Heart left ventricle (tissue), 13 donors: ENCODE results near the gene CCDC117.

Experiments
- POLR2A ChIP-seq, 2 donors: fragments of 450-650 bp; IDR thresholded peaks; one replicate each; pipeline ENCODE4 v1.6.1; 2017; ENCODE audit warnings: antibody characterized with exemption in 2 of 2, mild to moderate bottlenecking in 2 of 2, moderate library complexity in 2 of 2
- TF ChIP-seq, protein P1 (sequence below), 12 donors: fragments of 200-600 bp; sonication (generic) in 4 of 12; IDR thresholded peaks; one replicate each; pipeline versions ENCODE4 v1.5.0 to v1.8.0; 2018 to 2022; ENCODE audit warnings: antibody characterized with exemption in 12 of 12, mild to moderate bottlenecking in 5 of 12
- donor health status: ischemic (EF 13 %, LVEDD 7.1; RV severe dilation, severe dysfunction).
- donor health status: DM: no; HTN: yes; CAD: no.
- donor health status: DM: no; HTN: no; CAD: no.
- donor health status: ischemic (EF 25% LVEDD 6.9; RV normal size, moderate dysfunction).
- donor health status: ischemic (EF 25% LVEDD 5.7; RV mildly dilated, moderate dysfunction).
- donor health status: ischemic (EF 35%, LVEDD 5.7; RV mildly dilated, moderate dysfunction).
- donor health status: nonischemic (EF 11% LVEDD 7.7; RV severe dilation, severe dysfunction).
- donor health status: DM: yes; HTN: yes; CAD: no.
- donor health status: PGD.
- donor health status: ischemic (EF 29% LVEDD 5.4; RV normal size, mild dysfunction).
- donor health status: nonischemic (EF 23%, LVEDD 6.1; RV moderate dilation, normal function).

DNA sequence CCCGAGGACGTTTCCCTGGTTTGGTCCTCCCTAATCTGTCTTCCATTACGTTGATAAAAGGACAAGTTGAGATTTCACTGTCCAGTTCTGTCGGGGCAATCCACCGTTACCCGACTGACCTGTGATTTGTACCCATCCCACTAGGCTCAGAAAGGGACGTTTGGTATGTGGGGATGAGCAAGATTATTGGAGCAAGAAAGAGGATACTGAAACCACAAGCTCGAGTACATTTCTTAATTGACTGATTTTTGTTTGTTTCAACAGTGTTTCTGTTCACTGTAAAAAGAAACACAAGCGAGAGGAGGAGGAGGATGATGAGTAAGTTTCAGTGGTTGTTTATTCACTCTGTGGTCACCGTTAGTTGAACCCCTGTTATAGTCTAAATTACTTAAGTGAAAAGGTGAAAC lies 969 bp downstream of the CCDC117 start:
- TF ChIP-seq, protein P1, sequence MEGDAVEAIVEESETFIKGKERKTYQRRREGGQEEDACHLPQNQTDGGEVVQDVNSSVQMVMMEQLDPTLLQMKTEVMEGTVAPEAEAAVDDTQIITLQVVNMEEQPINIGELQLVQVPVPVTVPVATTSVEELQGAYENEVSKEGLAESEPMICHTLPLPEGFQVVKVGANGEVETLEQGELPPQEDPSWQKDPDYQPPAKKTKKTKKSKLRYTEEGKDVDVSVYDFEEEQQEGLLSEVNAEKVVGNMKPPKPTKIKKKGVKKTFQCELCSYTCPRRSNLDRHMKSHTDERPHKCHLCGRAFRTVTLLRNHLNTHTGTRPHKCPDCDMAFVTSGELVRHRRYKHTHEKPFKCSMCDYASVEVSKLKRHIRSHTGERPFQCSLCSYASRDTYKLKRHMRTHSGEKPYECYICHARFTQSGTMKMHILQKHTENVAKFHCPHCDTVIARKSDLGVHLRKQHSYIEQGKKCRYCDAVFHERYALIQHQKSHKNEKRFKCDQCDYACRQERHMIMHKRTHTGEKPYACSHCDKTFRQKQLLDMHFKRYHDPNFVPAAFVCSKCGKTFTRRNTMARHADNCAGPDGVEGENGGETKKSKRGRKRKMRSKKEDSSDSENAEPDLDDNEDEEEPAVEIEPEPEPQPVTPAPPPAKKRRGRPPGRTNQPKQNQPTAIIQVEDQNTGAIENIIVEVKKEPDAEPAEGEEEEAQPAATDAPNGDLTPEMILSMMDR (IDR thresholded peaks at IDR 0.05): no peak
- TF ChIP-seq POLR2A (IDR thresholded peaks at IDR 0.05): no peak
